Esophagus squamous epithelium (tissue), 5 donors: ENCODE data around the gene INAFM2. TPM values are rescaled to one million over a fixed set of nuclear protein-coding genes. Genes with fewer than 3 reads are reported as not detected.

Experiments
- DNase-seq: peaks from one replicate; lab custom pipeline; 2025; lab: John Stamatoyannopoulos, UW
- H3K27ac ChIP-seq, 4 donors: fragments of 200-600 bp; sonication (generic); one replicate each; pipeline ENCODE4 v1.5.1; 2016 to 2019; ENCODE audit warnings: mild to moderate bottlenecking in 1 of 4
- H3K27me3 ChIP-seq, 4 donors: fragments of 200-600 bp; sonication (generic); 1 replicate in 3 of 4; 2 replicates in 1 of 4; pipeline versions ENCODE4 v1.5.1 to v1.6.0; 2017 to 2021; ENCODE audit warnings: antibody characterized with exemption in 1 of 4
- H3K36me3 ChIP-seq, 3 donors: fragments of 200-600 bp; sonication (generic); one replicate each; pipeline ENCODE4 v1.5.1; 2016 to 2019
- H3K4me1 ChIP-seq, 3 donors: fragments of 200-600 bp; sonication (generic); one replicate each; pipeline ENCODE4 v1.5.1; 2017 to 2019
- H3K4me3 ChIP-seq, 4 donors: fragments of 200-600 bp; sonication (generic); 1 replicate in 3 of 4; 2 replicates in 1 of 4; pipeline ENCODE4 v1.5.1; 2016 to 2019; ENCODE audit warnings: mild to moderate bottlenecking in 2 of 4, moderate library complexity in 1 of 4
- H3K9me3 ChIP-seq, 3 donors: fragments of 200-600 bp; sonication (generic); one replicate each; pipeline ENCODE4 v1.5.1; 2016 to 2019
- CTCF ChIP-seq, 6 experiments: fragments of 450-650 bp in 4 of 6; fragments of 200-600 bp in 2 of 6; sonication (generic) in 2 of 6; IDR thresholded peaks; one replicate each; pipeline ENCODE4 v1.5.1; 2016 to 2019; ENCODE audit warnings: antibody characterized with exemption in 6 of 6, mild to moderate bottlenecking in 4 of 6, moderate library complexity in 4 of 6
- POLR2A ChIP-seq, 4 donors: fragments of 450-650 bp; IDR thresholded peaks; one replicate each; pipeline ENCODE4 v1.6.1; 2017; ENCODE audit warnings: antibody characterized with exemption in 4 of 4, mild to moderate bottlenecking in 4 of 4, moderate library complexity in 3 of 4
- WGBS, 2 donors: methylation state at CpG; one replicate each; pipeline ENCODE4 v1.1.5; 2018; 5-methylcytosine and 5-hydroxymethylcytosine counted together
- intact Hi-C: fragments of 100-400 bp; cut with DNase I; formaldehyde crosslinking; loops from one replicate; pipeline ENCODE4 v1.15.0; 2022
- total RNA-seq, 4 donors: library from RNA; depleted of rRNA; stranded (reverse); fragments of >200 nt; gene quantifications; one replicate each; pipeline ENCODE4 v1.1.0, GENCODE V29; 2016
- donor health status: DM: yes; HTN: yes; CAD: no.

INAFM2 gene
- total RNA-seq, 4 donors from 2014 or later = 4.7 to 10.1 (median 8.1) TPM

DNA sequence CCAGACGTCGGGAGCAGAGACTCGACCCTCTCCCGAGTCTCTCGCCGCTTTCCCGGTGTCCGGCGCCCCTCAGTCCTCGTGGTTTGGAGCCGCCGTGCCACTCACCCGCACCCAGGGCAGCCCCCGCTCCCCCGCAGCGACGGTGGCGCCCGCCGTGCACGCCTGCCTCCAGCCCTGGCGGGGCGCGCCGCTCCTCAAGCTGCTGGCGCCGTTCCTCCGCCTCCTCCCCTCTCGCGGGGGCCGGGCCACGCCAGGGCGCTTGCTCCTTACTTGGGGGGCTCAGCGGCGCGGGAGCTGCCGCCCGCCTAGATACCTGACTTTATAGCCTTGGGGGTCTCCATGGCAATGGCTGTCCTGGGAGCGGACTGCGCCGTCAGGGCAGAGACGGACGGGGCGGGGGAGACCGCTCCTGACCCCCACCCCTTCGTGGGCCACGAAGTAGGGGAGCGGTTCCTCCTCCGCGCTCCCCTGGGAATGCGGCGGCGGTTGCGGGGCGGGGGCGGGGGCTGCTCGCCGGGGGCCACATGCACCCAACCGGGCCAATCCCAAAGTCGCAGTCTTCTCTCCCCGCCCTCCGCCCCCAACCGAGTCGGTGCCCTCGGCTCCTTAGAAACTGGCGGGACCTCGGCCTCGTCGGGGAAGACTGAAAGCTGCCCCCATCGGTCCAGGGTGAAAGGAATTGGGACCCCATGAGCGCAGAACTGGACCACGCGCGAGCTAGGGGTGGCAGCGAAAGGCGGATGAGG lies 40.5 kb upstream of the INAFM2 start, which contains the start of gene ANKRD63:
TSS of gene ANKRD63 (minus strand) at position 196 of the 746 bp plus-strand sequence. CDS start 478 bp downstream, outside the sequence.
- Histone ChIP-seq H3K36me3 (peaks cover 0 to 1% (median 0%) of the 10 kb centered on the region in 3 donors), H3K9me3 (no peaks in the 10 kb centered on the region), H3K4me1 (peaks cover 23 to 51% (median 27%) of the 10 kb centered on the region in 3 donors), H3K27me3 (peaks cover 23 to 96% (median 33%) of the 10 kb centered on the region in 4 donors), H3K4me3 (peak within 1 kb of the TSS; percentile 25 to 61 (median 48)), H3K27ac (no peak within 1 kb of the TSS)
- no peak for DNase-seq
- intact Hi-C loops = loop anchor here (5.0 kb wide), 2 partner anchors 84 to 139 kb away; no protein-coding TSS in a partner anchor
- TF ChIP-seq CTCF (IDR thresholded peaks at IDR 0.05) (no peak), POLR2A (IDR thresholded peaks at IDR 0.05) (no peak)
- 24 to 58% methylated on average over 2 to 3 of the region's 76 CpGs for WGBS, 2 donors

DNA sequence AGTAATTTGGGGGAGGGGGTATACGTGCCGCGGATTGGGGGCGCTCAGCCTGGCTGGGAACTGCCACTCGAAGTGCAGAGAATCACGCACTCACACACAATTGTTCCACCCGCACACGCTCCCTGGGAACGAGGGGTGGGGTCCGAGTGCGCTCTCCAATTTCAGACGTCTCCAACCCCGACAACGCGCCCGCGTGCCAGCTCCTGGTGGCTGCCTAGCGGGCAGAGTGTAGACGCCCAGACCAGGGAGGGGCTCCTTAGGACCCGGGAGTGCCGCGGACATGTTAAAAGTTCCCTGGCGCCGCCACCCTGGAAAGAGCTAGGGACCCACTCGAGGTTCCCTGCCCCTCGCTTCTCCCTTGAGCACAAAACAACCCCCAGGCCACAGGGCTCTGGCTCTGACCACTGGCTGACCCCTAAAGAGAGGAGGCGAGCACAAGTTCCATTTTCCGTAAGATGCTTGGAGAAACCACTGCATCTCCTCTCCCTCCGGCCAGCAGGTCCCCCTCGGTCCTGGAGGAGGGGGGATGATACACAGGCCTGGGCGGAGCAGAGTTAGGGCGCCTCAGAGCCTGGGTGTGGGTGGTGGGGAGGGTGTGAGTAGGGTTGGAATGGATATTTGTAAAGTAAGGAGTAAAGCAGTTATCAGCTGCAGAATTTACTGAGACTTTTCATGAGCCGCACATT lies 39.7 kb upstream of the INAFM2 start:
- peaks cover 23 to 96% (median 33%) of the 10 kb centered on the region in 4 donors for H3K27me3 ChIP-seq
- intact Hi-C loops = loop anchor here (5.0 kb wide), 2 partner anchors 84 to 139 kb away; no protein-coding TSS in a partner anchor

GRCh38 chr15:40285151-40285550 lies 38.3 kb upstream of the INAFM2 start:
- peaks cover 18 to 96% (median 26%) of the 10 kb centered on the region in 4 donors for H3K27me3 ChIP-seq
- 16 to 65% methylated on average over 4 of the region's 4 CpGs for WGBS, 2 donors
- H3K9me3 ChIP-seq = no peaks in the 10 kb centered on the region
- no peak for DNase-seq
- intact Hi-C loops = no loop called here
- no peak overlapping the region for H3K27ac ChIP-seq
- no peaks in the 10 kb centered on the region for H3K36me3 ChIP-seq
- peaks cover 17 to 39% (median 22%) of the 10 kb centered on the region in 3 donors for H3K4me1 ChIP-seq
- TF ChIP-seq CTCF (IDR thresholded peaks at IDR 0.05) = no peak
- TF ChIP-seq POLR2A (IDR thresholded peaks at IDR 0.05) = no peak
- no peak overlapping the region for H3K4me3 ChIP-seq

More for the DNA sequence above, 39.7 kb upstream of the INAFM2 start:
- Histone ChIP-seq H3K36me3 (no peaks in the 10 kb centered on the region), H3K4me3 (peak overlapping the region in 1 of 4 donors; percentile 61), H3K9me3 (no peaks in the 10 kb centered on the region), H3K27ac (no peak overlapping the region), H3K4me1 (peaks cover 23 to 51% (median 27%) of the 10 kb centered on the region in 3 donors)
- WGBS, 2 donors = 26 to 42% methylated on average over 14 to 21 of the region's 33 CpGs
- no peak for DNase-seq
- TF ChIP-seq CTCF (IDR thresholded peaks at IDR 0.05) (no peak), POLR2A (IDR thresholded peaks at IDR 0.05) (no peak)

GRCh38 chr15:40285554-40286011 lies 37.9 kb upstream of the INAFM2 start:
- intact Hi-C loops = no loop called here
- Histone ChIP-seq H3K4me1 (peaks cover 17 to 39% (median 22%) of the 10 kb centered on the region in 3 donors), H3K4me3 (no peak overlapping the region), H3K36me3 (no peaks in the 10 kb centered on the region), H3K27me3 (peaks cover 15 to 96% (median 21%) of the 10 kb centered on the region in 4 donors), H3K27ac (no peak overlapping the region), H3K9me3 (no peaks in the 10 kb centered on the region)
- no peak for DNase-seq
- 0 to 60% methylated on average over 1 of the region's 1 CpG for WGBS, 2 donors
- TF ChIP-seq POLR2A (IDR thresholded peaks at IDR 0.05) = no peak
- TF ChIP-seq CTCF (IDR thresholded peaks at IDR 0.05) = no peak
